ENCODE results near the gene DIAPH1.

Gene DIAPH1

GRCh38 chr5:141618804-141619554 is at the start of gene DIAPH1:
DIAPH1 (minus strand) TSS chr5:141619000; CDS start chr5:141618914, 86 bp downstream.
- peak; percentile 79 for DNase-seq

DNA sequence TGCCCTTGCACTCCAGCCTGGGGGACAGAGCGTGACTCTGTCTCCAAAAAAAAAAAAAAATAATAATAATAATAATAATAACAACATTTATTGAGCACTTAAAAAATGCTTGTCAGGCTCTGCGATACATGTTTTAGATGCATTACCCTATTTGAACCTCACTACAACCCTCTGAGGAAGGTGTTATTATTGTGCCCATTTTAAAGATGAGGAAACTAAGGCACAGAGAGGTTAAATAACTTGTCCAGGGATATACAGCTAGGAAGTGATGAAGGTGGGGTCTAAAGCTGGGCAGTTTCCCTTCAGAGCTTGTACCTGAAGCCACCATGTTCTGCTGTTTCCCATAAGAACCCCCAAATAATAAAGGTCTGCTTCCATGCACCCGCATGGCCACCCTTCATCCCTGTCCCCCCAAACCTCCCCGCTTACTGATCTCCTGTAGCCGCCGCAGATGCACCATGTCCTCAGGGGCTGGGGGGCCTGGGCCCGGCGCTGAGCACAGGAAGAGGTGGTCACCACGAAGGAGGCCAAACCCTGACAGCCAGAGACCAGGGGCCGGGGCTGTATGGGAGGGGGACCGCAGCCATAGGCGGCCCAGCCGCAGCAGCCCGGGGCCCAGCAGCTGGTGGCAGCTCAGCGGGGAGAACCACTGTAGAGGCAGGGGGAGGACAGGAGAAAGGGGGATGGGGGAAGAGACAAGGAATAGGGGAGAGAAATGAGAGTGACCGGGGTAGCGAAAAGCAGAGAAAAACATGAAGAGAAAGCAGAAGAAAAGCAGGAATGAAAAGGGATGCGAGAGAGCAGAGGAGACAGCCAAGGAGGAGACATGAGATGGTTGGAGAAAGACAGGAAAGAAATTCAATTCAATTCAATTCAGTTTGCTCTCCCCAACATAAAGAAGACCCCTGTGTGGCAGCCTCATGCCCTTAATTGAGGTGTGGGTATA is 47.5 kb upstream of the DIAPH1 start:
- DNase-seq: no peak

- DNase-seq: no peak
Measured at GRCh38 chr5:141664733-141665461, 46.1 kb upstream of the DIAPH1 start.

- no peak for DNase-seq
Measured at GRCh38 chr5:141663506-141663905, 44.7 kb upstream of the DIAPH1 start.

DNA sequence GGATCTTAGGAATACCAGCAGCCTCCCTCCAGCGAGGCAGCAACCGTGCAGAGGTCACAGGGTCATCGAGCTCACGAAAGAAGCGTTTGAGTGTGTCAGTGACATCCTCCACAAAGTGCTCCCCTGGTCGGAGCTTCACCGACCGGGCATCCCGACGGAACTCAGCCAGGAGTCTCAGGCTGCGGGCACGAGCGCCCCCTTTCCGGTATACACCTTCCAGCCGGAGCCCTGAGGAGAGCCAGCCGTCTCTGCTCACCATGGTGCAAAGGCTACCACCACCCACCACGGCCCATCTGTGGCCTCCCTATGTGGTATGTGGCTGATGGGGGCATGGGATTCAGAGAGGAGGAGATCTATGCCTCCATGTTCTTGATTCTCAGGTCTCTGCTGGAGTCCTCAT is 43.2 kb upstream of the DIAPH1 start:
- no peak for DNase-seq

DNA sequence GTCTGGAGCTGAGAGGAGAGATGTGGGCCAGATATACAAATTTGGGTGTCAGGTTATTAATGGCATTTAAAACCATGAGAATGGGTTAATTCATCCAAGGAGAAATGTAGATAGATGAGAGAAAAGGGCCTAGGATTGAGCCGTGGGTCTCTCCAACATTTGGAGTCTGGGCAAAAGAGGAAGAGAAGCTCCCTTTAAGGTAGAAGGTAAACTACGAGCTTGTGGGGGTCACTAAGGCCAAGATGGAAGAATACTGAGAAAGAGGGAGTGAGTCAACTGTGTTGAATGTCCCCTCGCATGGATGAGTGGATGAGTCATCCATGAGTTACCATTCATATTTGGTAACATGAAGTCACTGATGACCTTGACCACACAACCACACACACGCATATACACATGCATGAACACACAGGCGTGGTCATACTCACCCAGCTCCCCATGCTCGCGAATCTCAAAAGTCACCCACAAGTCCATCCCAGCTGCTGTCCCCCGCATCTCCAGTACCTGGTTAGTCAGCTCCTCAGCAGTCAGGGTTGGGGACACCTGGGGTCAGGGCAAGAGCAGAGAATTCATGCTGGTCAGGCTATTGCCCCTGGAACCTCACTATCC is 39.2 kb upstream of the DIAPH1 start:
- no peak for DNase-seq

DNA sequence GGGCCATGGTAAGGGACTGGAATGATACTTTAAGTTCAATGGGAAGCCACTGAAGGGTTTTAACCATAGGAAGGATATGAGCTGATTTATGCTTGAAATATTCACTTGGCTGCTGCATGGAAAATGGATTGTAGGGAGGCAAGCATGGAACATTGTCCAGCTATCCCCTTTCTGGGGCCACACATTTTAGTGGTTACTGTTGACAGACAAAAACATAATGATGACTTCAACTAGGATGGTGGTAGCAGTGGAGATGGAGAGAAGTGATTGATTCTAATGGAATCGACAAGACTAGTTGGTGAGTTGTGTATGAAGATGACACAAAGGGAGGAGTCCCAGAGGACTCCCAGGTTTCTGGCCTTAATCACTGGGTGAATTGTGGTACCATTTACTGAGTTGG is 38.6 kb upstream of the DIAPH1 start:
- no peak for DNase-seq

- DNase-seq: no peak
Measured at GRCh38 chr5:141656396-141656795, 37.6 kb upstream of the DIAPH1 start.

GRCh38 chr5:141655020-141655419 is 36.2 kb upstream of the DIAPH1 start:
- DNase-seq: no peak

DNA sequence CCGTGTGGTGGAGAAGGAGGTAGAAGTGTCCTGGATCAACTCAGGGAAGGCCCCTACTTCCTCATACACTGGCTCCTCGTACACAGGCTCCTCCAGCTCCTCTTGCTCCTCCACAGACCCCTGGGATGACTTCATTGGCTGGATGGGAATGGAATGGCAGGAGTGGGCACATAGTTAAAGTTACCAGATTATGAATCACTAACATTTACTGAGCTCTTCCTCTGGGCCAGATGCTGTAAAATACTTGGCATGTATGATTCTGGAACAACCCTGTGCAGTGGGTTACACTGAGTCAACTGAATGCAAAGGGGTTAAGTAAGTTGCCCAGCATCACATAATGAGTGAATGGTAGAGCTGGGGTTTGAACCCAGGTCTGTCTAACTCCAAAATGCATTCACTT is 35.5 kb upstream of the DIAPH1 start:
- DNase-seq: no peak

- no peak for DNase-seq
Measured at GRCh38 chr5:141651728-141652105, 32.9 kb upstream of the DIAPH1 start.

DNA sequence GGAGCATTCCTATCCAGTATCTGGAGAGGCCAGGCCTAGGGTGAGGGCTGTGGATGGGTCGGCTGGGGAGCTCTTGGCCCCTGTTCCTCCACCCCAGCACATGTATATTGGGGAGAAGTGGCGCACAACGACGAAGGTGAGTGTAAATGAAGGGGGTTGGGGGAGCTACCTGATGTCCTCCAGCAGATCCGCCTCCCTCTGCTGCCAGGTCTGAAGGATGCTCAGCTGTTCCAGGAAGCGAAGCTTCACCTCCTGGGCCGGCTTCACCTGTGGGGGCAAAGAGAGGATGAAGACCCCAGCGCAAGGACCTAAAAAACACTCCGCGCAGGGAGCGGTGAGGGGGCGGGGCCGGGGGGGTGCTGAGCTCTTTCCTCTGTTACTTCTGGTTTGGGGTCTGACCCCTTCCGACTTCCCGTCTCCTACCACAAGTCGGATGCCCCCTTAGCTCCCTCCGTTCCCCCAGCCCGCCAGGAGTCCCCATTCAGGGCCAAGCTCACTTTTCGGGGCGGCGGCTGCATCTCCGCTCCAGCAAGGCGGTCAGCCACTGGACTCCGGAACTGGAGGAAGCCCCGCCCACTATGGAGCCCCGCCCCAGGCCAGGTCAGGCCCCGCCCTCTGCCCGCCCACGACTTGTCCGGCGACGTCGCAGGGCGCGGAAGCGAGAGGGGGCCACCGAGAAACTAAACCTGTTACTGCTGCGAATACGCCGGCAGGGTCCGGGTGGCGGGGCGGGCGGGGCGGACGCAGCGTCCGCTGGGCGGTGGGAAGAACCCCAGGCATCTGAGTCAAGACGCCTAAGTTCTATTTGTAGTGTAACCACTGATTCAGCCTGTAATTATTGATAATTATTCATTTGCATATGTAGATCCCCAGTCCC is 32.3 kb upstream of the DIAPH1 start, which contains the start of gene FCHSD1:
FCHSD1 (minus strand) TSS at position 568 of the 877 bp plus-strand sequence; CDS start at position 518, 50 bp downstream.
- no peak for DNase-seq

GRCh38 chr5:141649972-141650371 is 31.2 kb upstream of the DIAPH1 start:
- DNase-seq: no peak

DNA sequence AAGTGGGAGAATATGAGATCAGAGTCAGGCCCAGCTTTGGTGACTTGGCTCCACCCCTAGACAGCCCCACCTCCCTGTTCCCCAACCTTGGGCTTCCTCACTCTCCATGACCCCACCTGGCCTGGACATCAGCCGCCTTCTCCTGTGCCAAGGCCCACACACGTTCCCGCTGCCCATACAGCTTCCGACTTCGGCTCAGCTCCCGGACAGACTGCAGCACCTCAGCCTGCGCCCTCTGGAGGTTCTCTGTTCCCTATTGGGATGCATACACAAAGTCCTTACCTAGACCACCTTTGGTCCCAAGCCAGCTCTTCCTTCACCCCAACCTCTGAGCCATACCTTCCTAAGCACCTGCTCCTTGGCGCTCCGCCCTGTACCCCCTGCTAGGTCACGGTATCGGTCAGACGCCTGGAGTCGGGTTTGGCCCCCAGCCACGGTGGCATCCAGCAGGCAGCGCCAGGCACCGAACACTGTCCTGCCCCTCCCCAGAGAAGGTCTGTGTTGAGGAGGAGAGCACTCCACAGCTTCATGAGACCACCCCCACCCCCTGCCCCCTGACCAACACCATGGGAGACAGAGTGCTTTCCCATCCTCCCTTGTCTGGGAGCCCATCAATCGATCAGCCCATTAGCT is 30.4 kb upstream of the DIAPH1 start:
- DNase-seq: no peak

DNA sequence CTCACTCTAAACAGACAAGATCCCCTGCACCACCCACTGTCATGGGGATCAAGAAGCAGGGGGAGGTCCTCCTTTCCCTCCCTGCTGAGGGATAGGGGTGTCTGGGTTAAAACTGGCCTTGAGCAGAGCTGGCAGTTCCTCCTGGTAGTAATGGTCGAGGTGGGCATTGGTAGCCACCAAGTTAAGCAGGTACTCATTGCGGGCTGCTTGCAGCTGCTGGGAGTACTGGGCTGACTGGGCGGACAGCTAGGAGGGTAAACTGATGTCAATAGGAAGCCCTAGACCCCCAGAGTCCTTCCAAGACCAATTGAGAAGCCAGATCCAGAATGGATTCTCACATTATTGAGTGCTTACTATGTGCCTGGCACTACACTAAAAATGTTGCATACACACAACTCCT is 29.1 kb upstream of the DIAPH1 start:
- no peak for DNase-seq

- DNase-seq: no peak
Measured at GRCh38 chr5:141647242-141647641, 28.4 kb upstream of the DIAPH1 start.

DNA sequence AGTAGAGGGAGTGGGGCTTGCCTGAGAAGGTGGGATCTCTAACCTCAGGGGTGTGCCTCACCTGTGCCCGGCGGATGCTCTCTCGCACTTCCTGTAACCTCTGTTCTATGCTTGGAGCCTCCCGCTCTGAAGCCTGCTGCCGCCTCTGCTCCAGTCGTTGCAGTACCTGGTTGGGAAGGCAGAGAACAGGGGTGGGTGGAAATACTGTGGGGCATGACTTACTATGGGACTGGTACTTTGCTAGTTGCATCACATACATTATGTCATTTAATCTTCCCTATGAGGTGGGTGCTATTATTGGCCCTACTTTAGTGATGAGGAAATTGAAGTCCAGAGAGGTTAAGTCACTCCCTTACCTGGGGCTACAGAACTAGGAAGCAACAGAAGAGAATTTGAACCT is 27.2 kb upstream of the DIAPH1 start:
- no peak for DNase-seq

DNA sequence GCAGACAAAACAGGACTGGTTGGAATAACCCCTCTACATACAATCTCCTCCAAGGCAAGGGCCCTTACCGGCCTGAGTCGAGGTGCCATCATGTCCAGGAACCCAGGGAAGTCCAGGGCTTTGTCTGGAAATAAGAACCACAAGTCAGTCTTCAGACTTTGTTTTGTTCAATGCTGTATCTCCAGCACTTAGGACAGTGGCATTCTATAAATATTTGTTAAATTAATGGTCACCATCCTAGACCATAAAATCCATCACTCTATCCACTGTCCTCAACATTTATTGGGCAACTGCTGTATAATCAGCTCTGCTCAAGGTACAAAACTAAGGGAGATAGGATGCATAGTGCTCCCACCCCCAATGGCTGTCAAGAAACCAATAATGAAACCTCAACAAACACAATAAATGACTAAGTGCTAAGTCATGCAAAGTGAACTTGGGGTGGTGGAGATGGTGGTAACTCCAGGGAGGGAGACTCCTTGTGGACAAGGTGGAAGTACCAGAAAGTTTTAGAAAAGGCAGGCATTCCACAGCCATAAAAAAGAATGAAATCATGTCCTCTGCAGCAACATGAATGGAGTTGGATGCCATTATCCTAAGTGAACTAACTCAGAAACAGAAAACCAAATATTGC is 23.0 kb upstream of the DIAPH1 start:
- no peak for DNase-seq

DNA sequence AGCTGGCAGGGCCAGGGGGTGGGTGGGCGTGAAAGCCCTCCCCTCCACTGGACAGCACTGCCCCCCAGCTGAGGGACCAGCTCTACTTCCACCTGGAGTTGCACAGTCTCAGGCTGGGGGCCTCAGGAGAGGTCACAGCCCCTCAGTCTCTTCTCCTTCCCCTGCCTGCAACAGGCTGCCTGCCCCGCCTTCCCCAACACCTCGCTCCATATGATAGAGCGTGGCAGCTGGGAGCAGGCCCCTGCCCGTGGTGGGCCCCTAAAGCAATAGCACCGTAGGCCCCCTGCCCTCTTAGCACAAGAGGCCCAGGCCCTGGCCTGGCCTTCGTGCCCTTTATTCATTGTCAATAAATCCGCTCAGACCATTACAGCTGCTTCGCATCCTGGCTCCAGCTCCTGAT is 21.9 kb upstream of the DIAPH1 start:
- DNase-seq: no peak

GRCh38 chr5:141640051-141640415 is 21.2 kb upstream of the DIAPH1 start:
- DNase-seq: no peak
